Parathyroid adenoma (tissue), 2 donors: ENCODE results near the gene FNTB.

Source experiments
- H2AFZ ChIP-seq: fragments of 300-600 bp; sonication (generic); one replicate; pipeline ENCODE4 v1.7.0; 2017; ENCODE audit warnings: antibody characterized with exemption, mild to moderate bottlenecking
- H3K27ac ChIP-seq: fragments of 300-600 bp; sonication (generic); one replicate; pipeline ENCODE4 v1.7.0; 2017
- H3K27me3 ChIP-seq: fragments of 300-600 bp; sonication (generic); one replicate; pipeline ENCODE4 v1.7.0; 2017; ENCODE audit warnings: low read length; ENCODE audit not compliant: control insufficient read depth, insufficient read depth
- H3K36me3 ChIP-seq: fragments of 300-600 bp; sonication (generic); one replicate; pipeline ENCODE4 v1.7.0; 2017; ENCODE audit warnings: low read length; ENCODE audit not compliant: control insufficient read depth, insufficient read depth
- H3K4me1 ChIP-seq: fragments of 300-600 bp; sonication (generic); one replicate; pipeline ENCODE4 v1.7.0; 2017; ENCODE audit warnings: control low read depth
- H3K4me2 ChIP-seq: fragments of 300-600 bp; sonication (generic); one replicate; pipeline ENCODE4 v1.7.0; 2017; ENCODE audit warnings: low read length
- H3K4me3 ChIP-seq: fragments of 300-600 bp; sonication (generic); one replicate; pipeline ENCODE4 v1.7.0; 2017; ENCODE audit warnings: low read depth, low read length
- H3K79me2 ChIP-seq: fragments of 300-600 bp; sonication (generic); one replicate; pipeline ENCODE4 v1.7.0; 2017; ENCODE audit warnings: control low read depth
- H3K9ac ChIP-seq: fragments of 300-600 bp; sonication (generic); one replicate; pipeline ENCODE4 v1.7.0; 2017; ENCODE audit warnings: mild to moderate bottlenecking
- H3K9me3 ChIP-seq: fragments of 300-600 bp; sonication (generic); one replicate; pipeline ENCODE4 v1.7.0; 2017; ENCODE audit warnings: low read length; ENCODE audit not compliant: control insufficient read depth
- CTCF ChIP-seq: fragments of 300-600 bp; sonication (generic); IDR thresholded peaks from one replicate; pipeline ENCODE4 v1.7.0; 2017; ENCODE audit warnings: antibody characterized with exemption, mild to moderate bottlenecking
- donor health status: primary hyperparathyroidism.

FNTB gene

DNA sequence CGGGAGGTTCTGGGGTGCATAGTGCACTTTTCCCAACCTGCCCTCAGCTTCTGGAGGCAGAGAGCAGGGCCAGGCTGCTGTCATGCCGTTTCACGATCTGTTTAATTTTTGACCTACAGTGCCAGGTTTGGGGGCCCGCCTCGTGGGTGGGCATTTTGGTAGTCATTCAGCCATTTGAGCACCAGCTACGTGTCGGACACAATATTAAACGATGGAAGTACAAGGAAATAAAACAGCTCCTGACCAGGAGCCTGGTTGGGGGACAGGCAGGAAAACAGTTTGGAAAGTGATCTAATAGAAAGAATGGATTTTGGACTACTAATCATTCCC lies 708 bp downstream of the FNTB start:
- no peaks in the 10 kb centered on the region for H3K36me3 ChIP-seq
- H3K27me3 ChIP-seq, result no peaks in the 10 kb centered on the region
- peaks cover 2% of the 10 kb centered on the region for H3K4me1 ChIP-seq
- H3K79me2 ChIP-seq, result peaks cover 30% of the 10 kb centered on the region
- H3K9me3 ChIP-seq, result no peaks in the 10 kb centered on the region
- peak overlapping the region; percentile 94 for H2AFZ ChIP-seq
- TF ChIP-seq CTCF, result no peak
- H3K27ac ChIP-seq, result peak overlapping the region; percentile 83
- peak overlapping the region; percentile 31 for H3K9ac ChIP-seq
- H3K4me3 ChIP-seq, result peak overlapping the region; percentile 91
- H3K4me2 ChIP-seq, result peak overlapping the region; percentile 84

DNA sequence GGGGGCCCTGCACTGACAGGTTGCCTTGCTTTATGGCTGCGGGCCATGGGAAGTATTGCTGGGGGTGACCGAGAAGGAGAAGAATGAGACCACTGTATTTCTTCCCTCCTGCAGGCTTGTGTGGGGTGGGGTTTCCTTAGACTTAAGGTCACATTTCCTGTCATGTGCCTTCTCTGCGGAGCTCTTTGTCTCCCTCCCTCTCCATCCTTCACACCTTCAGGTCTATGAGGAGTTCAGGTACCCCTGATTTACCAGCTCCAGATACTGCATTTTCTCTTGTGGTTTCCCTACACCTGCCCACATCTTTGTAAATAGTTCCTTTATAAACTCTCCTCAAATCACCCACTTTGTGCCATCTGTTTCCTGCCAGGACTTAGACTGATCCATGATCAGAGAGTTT lies 3.6 kb downstream of the FNTB start:
- Histone ChIP-seq H3K79me2 (peaks cover 43% of the 10 kb centered on the region), H2AFZ (no peak overlapping the region), H3K4me2 (no peak overlapping the region), H3K9ac (no peak overlapping the region), H3K4me1 (peaks cover 2% of the 10 kb centered on the region), H3K4me3 (no peak overlapping the region), H3K9me3 (no peaks in the 10 kb centered on the region), H3K36me3 (no peaks in the 10 kb centered on the region), H3K27ac (no peak overlapping the region), H3K27me3 (no peaks in the 10 kb centered on the region)
- no peak for TF ChIP-seq CTCF

- H3K36me3 ChIP-seq, result no peaks in the 10 kb centered on the region
- peaks cover 2% of the 10 kb centered on the region for H3K4me1 ChIP-seq
- peaks cover 43% of the 10 kb centered on the region for H3K79me2 ChIP-seq
- no peak for TF ChIP-seq CTCF
- no peaks in the 10 kb centered on the region for H3K9me3 ChIP-seq
- no peak overlapping the region for H3K4me3 ChIP-seq
- H3K4me2 ChIP-seq, result no peak overlapping the region
- no peak overlapping the region for H2AFZ ChIP-seq
- no peak overlapping the region for H3K9ac ChIP-seq
- no peak overlapping the region for H3K27ac ChIP-seq
- H3K27me3 ChIP-seq, result no peaks in the 10 kb centered on the region
Observed at GRCh38 chr14:64990939-64991338, 4.2 kb downstream of the FNTB start.

DNA sequence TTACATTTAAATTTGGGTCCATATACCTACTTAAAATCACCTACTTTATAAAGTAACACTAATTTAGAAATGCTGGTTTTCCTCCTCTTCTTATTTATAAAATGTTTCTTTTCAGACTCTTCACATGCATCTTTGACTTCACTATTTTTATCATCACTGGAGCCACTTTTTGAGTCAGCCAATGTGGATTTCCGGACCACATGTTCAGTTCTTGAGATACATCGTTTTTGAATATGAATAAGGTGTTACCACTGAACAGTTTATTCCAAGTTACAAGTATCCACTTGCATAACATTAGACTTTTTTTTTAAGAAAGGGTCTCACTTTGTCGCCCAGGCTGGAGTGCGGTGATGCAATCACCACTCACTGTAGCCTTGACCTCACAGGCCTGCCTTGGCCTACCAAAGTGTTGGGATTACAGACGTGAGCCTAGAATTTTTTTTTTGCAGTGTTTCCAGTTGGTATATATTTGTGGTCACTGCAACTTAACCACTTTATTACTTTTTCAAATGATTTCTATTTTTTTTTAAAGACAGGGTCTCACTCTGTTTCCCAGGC lies 5.7 kb downstream of the FNTB start:
- no peaks in the 10 kb centered on the region for H3K36me3 ChIP-seq
- H3K9ac ChIP-seq, result no peak overlapping the region
- H3K4me2 ChIP-seq, result no peak overlapping the region
- H3K27ac ChIP-seq, result no peak overlapping the region
- peaks cover 40% of the 10 kb centered on the region for H3K79me2 ChIP-seq
- H3K9me3 ChIP-seq, result no peaks in the 10 kb centered on the region
- TF ChIP-seq CTCF, result no peak
- H3K4me3 ChIP-seq, result no peak overlapping the region
- no peaks in the 10 kb centered on the region for H3K4me1 ChIP-seq
- no peaks in the 10 kb centered on the region for H3K27me3 ChIP-seq
- H2AFZ ChIP-seq, result no peak overlapping the region

DNA sequence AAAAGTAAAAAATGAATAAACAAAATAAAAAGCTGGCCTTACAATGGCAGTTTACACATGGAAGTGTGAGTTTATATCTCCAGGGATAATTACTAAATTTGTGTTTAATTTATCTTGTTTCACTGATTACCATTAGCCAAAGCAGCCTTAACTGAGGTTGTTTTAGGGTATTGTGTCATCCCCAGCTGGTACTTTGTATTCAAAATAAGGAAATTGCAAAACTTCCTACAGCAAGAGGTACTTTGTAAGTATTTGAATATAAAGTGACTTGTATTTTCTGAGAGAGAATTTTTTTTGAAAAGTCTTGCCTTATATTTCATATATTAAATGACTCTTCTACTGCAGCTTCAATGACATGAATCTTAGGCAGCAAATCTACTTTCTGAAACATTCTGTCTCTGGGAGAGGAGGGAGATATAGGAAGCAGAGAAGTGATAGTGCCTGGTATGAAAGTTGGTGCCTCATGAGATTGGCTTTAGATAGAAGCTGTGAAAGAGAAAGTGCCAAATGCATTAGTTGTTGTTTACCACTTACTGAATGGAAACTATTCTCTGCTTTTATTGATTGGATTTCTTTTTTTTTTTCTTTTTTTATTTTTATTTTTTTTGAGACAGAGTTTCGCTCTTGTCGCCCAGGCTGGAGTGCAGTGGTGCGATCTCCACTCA lies 6.7 kb downstream of the FNTB start:
- Histone ChIP-seq H3K9ac (no peak overlapping the region), H3K27me3 (no peaks in the 10 kb centered on the region), H3K9me3 (no peaks in the 10 kb centered on the region), H3K36me3 (no peaks in the 10 kb centered on the region), H3K4me2 (no peak overlapping the region), H3K4me1 (no peaks in the 10 kb centered on the region), H3K27ac (no peak overlapping the region), H3K4me3 (no peak overlapping the region), H3K79me2 (peaks cover 33% of the 10 kb centered on the region), H2AFZ (no peak overlapping the region)
- TF ChIP-seq CTCF, result no peak
